GM19372 (cell line): ENCODE measurements around the gene PGAM1.
"Not testable (repeated sequence)": the region's sequence is repeated elsewhere in the genome, so short reads cannot be mapped to it uniquely, and the experiment has no call there.

ENCODE experiments used
- ATAC-seq: cut with Tn5 transposase; IDR thresholded peaks from one replicate; pipeline ENCODE4 v1.9.1; 2021; ENCODE audit warnings: mild to moderate bottlenecking, low read depth, moderate library complexity; ENCODE audit not compliant: unreplicated experiment

The PGAM1 gene

DNA sequence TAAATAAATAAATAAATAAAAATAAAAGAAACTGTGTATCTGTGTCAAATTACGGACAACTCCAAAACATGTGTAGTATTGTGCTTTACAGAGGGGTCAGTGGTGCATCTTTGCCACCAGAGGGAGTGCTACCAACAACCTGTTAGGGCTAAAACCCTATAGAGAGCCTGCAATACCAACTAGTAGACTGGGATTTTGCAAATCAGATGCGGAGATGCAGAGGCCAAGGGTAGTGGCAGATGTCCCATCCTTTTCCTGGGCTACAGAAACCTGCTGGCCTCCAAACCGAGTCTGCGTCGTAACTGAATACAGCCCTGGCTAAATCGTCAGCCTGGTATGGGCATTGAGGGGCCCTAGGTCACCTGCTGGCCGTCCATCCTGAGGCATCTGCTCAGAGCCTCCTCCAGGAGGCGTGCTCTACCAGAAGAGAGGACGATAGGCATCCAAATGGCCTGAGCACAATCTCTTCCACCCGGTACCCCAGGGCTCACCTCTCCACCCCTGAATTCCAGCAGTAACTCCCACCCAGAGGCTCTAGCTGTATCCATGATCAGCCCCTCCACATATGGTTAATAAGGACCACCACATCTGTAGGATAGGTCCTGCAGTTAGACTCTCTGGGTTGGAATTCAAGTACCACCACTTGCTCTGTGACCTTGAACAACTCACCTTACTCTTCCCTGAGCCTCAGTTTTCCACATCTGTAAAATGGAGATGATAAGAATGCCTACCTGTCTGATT, 18.6 kb upstream of the PGAM1 start:
- peak; percentile 92 for ATAC-seq

DNA sequence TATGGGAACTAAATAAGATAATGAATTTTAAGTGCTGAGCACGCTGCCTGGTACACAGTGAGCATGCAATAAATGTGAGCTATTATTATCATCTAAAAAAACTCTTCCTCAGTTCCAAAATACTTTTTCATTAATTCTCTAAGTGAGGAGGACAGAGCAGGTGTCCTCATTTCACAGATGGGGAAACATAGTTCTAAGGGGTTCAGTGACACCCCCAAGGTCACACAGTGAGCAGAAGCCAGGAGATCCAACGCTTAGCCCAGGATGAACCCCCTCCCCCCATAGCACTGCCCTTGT, 18.1 kb upstream of the PGAM1 start:
- no peak for ATAC-seq

DNA sequence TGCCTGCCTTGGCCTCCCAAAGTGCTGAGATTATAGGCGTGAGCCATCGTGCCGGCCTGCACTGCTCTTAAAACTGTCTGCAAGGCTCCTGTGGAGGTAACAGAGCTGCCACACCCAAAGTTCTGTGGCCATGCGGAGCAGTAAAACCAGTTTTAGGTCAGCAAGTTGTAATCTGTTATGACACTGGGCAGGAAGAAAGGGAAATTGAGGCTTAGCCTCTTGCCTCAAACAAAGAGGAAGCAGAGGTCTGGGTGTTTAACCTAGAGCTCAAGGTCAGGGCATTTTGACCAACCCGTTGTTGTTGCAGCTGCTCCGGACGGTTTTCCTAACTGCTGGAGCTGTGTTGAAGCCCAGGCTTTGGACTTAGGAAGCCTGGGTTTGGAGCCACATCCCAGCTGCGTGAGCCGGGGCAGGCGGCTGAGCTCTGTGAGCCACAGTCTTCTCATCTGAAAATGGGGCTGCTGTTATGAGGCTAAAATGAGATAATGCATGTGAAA, 17.4 kb upstream of the PGAM1 start:
- no peak for ATAC-seq

DNA sequence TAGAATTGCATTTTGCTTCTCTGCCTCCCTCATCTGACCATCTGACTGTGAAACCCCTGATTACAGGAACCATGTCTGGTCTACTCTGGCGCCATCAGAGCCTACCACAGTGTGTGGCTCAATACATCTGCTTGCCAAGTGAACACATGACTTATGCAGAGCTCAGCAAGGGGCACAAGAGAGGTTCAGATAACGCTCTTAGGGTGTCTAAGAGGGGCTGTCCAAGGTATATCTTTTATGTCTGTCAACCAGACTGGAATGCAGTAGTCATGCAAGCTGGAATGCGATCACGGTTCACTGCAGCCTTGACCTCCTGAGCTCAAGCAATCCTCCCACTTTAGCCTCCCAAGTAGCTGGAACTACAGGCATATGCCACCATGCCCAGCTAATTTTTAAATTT, 14.6 kb upstream of the PGAM1 start:
- no peak for ATAC-seq

DNA sequence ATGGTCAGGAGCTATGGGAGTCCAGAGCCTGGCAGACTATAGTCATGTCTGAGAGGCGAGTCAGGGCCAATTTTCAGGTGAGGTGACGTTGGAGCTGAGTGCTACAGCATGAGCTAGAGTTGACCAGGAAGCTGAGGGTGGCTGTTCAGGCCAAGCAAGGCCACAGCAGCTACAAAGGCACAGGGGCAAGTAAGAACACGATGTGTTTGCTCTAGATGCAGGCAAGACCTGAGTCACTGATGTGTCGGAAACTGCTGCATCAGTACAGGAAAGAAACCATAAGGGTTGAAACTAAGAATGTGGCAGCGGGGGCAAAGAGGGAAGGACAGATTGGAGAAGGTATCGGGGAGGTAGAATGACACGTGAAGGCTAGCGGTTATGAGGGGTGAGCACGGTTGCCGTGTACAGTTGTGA, 13.1 kb upstream of the PGAM1 start:
- no peak for ATAC-seq

DNA sequence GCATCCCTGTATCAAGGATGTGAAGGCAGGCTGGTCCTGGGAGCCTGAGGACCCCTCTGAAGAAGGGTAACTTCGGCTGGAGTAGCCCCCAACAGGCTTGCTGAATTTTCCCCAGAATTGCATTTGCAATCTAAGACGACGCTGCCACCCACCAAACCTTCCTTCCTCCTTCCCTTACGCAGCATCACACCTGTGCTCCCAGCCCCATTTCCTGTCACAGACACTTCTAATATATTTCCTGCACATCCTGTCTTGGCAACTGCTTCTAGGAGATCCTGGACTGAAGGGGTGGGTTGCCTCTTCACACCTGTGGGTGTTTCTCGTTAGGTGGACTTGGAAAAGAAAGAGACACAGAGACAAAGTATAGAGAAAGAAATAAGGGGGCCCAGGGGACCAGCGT, 9.4 kb upstream of the PGAM1 start:
- ATAC-seq, result no peak

DNA sequence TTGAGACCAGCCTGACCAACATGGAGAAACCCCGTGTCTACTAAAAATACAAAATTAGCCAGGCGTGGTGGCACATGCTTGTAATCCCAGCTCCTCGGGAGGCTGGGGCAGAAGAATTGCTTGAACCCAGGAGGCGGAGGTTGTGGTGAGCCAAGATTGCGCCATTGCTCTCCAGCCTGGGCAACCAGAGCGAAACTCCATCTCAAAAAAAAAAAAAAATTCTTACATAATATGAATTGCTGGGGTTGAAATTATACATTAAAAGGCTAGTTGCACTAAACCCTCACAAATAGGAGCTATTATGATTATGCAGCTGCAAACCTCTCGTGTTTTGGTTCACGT, 2.3 kb upstream of the PGAM1 start:
- ATAC-seq, result not testable (repeated sequence)

DNA sequence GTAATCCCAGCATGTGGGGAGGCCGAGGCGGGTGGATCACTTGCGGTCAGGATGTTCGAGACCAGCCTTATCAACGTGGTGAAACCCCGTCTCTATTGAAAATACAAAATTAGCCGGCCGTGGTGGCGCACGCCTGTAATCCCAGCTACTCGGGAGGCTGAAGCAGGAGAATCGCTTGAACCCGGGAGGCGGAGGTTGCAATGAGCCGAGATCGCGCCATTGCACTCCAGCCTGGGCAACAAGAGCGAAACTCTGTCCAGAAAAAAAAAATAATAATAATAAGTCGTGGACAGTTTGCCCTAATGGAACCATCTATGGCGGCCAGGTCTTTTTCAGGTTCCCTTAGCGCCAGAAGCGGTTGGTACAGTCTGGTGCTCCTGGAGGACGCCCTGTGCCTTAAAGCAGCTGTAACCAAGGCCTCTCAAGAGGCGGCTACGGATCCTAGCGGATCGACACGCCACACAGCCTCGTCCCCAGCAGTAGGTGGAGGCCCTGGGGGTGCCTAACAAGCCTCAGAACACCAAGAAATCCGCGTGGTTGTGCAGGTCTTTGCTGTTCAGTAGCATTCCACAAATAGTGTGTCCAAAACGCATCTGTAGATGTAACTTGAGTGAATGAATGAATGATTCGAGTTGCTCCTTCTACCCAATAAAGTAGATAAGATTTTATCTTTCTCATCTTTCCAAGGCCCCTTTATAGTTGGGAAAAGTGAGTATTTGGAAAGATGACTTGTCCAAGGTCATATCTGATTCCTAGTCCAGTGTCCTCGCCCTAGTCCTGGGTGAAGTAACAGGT, 982 bp downstream of the PGAM1 start:
- no peak for ATAC-seq

DNA sequence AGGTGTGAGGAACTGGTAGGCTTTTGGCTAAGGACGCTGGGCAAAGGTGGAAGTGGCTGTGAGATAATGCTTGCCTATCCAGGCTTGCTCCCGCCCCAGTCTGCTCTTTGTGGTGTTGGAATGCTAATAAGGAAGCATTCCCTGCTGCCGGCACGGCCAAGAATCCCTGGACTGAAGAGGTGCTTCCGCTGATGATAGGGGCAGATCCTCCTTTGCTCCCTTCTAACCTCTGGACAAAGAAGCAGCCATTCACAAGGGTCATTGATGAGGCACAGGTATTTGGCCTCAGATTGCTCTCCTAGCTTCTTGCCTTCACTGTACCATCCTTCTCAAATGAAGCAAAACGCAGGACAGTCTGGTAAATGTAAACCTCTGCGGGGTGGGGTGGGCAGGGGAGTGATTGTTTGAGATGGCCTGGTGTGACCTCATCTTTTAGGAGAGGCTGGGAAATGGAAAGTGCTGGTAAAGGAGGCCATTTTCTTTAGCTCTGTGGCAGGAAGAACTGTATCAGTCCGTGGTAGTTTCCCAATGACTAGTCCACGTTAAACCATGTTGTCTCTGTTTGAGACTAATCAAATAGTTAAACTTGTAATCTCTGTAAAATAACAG, 1.7 kb downstream of the PGAM1 start:
- ATAC-seq, result no peak

DNA sequence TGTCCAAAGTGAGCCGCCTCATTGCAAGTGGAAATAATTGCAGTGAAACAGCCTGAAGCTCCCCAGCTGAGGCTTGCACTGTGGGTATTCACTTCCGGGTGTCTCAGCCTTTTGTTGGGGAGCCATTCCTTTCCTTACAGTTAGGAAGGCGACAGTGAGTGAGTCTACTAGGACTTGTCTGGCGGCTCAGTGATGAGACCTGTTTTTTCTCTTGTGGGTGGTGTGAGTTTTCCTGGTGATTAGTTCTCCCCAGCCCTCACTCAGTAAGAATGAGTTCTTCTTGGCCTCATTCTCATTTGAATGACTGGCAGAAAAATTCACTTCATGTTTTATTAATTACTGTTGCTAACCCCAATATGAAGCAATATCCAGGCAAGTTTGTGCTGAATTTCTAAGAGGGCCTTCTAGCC, 2.6 kb downstream of the PGAM1 start:
- ATAC-seq, result no peak

DNA sequence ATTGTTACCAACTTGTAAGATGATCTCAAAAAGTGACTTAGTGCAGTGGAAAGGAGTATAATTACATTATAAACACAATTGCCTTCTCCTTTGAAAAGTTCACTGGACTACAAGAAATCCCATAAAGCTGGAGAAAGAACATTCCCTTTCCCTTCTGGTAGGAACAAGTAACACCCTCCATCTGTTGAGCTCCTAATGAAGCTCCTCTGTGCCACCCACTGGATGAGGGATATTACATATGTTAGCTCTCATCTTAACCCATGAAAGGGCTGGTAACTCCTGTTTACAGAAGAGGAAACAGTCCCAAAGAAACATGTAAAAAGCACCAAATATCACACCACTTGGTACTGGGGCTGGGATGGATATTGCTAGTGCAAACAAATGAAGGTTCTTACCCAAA, 8.1 kb downstream of the PGAM1 start:
- ATAC-seq, result no peak

DNA sequence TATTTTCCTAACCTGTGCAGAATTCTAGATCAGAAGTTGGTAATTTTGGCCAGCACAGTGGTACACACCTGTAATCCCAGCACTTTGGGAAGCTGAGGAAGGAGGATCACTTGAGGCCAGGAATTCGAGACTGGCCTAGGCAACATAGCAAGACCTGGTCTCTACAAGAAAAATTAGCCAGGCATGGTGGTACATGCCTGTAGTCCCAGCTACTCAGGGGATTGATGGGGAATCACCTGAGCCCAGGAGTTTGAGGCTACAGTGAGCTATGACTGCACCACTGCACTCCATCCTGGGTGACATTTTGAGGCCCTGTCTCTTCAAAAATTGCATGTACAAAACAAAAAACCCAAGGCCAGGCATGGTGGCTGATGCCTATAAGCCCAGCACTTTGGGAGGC, 8.6 kb downstream of the PGAM1 start:
- ATAC-seq, result no peak

DNA sequence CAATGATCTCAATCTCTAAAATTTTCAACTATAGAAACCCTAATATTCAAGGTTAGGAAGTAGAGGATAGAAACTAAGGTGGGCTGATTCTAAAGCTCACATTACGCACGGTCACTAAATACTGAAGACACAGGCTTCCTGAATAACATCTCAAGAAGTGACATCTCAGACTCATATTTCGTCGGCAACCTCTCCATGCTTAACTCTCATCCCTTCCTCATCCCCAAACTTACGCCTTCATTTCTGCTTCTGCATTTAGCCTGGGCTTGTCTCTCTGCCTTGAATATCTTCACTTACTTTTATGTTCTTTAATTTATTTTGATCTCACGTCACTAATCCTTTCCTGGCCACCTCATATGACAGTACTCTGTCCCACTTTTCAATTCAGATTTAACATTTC, 9.2 kb downstream of the PGAM1 start:
- ATAC-seq, result no peak

DNA sequence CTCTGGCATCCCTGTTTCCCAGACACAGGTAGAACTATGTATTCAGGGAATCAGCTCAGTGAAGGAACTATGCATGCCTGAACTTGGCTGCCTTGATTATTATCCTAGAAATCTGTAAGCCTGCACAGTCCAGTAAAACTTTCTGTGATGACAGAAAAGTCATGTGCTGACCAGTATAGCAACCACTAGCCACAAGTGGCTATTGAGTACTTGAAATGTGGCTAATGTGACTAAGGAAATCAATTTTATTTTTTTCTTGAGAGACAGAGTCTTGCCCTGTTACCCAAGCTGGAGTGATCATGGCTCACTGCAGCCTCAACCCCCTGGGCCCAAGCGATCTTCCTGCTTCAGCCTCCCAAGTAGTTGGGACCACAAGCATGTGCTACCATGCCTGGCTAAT, 16.3 kb downstream of the PGAM1 start:
- ATAC-seq, result no peak

DNA sequence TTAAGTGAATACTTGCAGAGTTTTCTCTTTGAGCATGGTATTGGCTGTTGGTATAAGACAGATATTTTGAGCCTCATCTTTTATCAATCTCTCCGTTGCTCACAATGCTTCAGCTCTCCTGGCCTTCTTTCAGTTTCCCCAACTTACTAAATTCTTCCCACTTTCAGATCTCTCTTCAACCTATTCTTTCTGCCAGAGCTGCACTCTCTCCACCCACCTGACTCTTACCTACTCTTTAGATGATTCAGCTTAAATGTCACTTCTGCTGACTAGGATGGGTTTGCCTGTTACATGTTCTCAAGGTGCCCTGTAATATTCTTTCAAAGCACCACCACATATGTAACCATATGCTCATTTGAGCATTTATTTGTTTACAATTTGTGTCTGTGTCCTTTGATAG, 18.2 kb downstream of the PGAM1 start:
- no peak for ATAC-seq

DNA sequence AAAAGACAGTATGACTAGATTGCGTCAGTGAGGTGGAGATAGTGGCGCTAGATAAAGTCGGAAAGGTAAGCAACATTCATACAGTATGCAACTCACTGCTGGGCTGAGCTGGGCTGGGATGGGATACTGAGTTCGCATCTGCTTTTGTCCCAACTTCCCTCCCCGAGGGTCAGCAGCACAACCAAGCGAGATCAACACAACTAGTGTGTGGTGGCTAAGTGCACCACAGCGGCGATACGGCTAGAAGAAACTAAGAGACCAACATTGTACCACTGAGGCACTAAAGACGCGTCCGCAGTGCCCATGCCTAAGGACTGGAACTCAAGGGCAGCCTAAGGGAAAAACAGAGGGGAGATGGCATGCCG, 19.3 kb downstream of the PGAM1 start:
- ATAC-seq, result no peak

DNA sequence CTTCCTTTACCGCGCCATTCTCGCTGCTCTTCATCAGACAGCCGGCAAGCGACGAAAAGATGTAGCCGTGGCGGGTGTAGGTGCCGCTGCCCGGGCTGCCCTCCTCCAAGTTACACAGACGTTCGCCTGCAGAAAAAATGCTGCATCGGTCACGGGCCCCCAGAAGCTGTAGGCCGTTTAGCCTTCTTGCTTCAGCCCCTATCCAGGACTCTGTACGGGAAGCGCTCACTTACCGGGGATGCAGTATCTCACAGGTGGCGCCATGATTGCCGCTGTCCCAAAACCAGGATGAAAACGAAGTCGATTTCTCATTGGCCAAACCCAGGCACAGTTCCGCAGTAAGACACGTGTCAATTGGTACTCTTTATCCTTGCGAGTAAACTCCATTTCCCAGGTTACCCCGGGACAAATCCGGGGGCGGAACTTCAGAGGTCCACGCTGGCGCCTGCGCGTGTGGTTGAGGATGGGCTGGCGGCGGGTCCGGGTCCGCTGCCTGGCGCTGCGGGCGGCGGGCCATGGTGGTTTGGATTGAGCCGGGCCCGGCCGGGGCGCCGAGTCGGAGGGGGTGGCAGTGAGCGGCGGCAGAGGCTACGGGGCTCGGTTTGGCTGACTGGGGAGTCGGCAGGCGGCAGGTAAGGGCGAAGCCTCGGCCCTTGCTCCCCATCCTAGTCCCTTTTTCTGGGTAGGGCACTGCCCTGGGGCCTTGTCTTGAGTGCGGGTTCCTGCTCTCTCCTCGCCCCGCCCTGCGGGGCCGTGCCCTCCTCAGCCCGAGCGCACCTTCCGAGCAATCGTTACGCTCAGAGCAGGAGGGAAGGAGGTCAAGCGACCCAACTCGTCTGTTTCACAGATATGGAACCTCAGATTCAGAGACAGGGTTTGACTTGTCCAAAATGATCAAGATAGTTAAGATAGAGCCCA, 20.0 kb downstream of the PGAM1 start, which contains the start of the genes EXOSC1 and ZDHHC16:
EXOSC1 (minus strand) TSS at position 285 of the 918 bp plus-strand sequence; CDS start at position 264, 21 bp downstream.
ZDHHC16 (plus strand) TSS at position 454 of the 918 bp plus-strand sequence. CDS start 5,501 bp downstream, outside the sequence.
- peak; percentile 95 for ATAC-seq

DNA sequence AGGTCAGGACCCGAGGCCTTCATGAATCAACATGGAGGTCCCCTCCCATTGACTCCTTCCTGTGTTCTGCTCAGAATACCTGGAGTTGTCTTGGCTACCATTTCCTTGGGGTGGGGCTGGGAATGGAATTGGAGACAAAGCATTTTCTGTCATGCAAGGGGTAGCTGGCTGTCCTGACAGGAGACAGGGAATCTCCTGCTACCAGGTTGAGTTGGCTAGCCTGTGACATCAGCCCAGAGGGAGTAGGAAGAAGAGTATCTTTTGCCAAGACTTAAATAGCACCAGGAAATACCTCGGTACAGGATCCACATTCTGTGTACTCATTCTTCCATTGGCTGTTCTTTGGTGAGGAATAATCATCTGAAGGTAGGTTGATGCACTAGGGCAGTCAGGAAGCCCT, 24.8 kb downstream of the PGAM1 start:
- no peak for ATAC-seq

DNA sequence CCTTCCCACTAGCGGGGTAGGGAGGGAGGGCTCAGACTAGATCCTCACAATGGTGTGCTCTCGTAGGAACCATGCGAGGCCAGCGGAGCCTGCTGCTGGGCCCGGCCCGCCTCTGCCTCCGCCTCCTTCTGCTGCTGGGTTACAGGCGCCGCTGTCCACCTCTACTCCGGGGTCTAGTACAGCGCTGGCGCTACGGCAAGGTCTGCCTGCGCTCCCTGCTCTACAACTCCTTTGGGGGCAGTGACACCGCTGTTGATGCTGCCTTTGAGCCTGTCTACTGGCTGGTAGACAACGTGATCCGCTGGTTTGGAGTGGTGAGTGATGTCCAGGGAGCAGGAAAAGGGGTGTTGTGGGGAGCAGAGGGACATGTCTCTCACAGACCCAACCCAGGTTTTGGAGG, 25.6 kb downstream of the PGAM1 start:
- ATAC-seq, result no peak

DNA sequence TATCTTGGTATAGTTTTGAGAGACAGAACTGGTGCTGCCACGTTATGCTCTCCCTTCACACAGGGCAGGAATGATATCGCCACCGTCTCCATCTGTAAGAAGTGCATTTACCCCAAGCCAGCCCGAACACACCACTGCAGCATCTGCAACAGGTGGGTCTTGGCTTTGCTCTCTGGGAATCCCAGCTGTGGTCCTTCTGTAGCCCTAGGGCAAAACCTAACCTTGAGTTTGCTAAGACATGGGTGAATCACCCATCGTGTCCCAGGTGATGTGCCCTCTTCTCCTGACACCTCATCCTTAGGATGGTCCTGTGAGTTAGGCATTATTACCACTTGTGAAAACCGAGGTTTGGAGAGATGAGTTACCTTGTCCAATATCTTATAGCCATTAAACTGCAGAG, 26.4 kb downstream of the PGAM1 start:
- ATAC-seq, result no peak
